T-cell (primary cell): ENCODE data around the gene ALG1L2. TPM values are rescaled to one million over a fixed set of nuclear protein-coding genes. Genes with fewer than 3 reads are reported as not detected.
"Not testable (repeated sequence)": the region's sequence is repeated elsewhere in the genome, so short reads cannot be mapped to it uniquely, and the experiment has no call there.

ENCODE experiments used
- ATAC-seq, 4 experiments: fragments of 200-7000 bp in 3 of 4; fragments of 150-1000 bp in 1 of 4; cut with Tn5 transposase; replicated peaks in 1 of 4; 1 replicate in 3 of 4; 2 replicates in 1 of 4; pipeline ENCODE4 v1.10.0; 2021; ENCODE audit warnings: moderate library complexity in 3 of 4, mild to moderate bottlenecking in 2 of 4, moderate number of reproducible peaks in 1 of 4
- CTCF ChIA-PET, 2 donors: fragments of 300-600 bp; sonication (Branson Sonifier 250); formaldehyde crosslinking; loops; one replicate each; lab custom pipeline; 2022; ENCODE audit warnings: antibody characterized with exemption in 2 of 2; lab: Charles Lee
- POLR2A ChIA-PET, 2 donors: fragments of 300-600 bp; sonication (Branson Sonifier 250); formaldehyde crosslinking; loops; one replicate each; lab custom pipeline; 2022; ENCODE audit warnings: antibody characterized with exemption in 2 of 2; lab: Charles Lee
- DNase-seq, 35 experiments: peaks; one replicate each; pipeline versions ENCODE4 v3.0.0 to v3.0.0-alpha.2; 2013 to 2023
- H3K27ac ChIP-seq: one replicate; pipeline ENCODE4 v1.5.1; 2013; ENCODE audit warnings: low read length
- H3K27me3 ChIP-seq, 2 experiments: replicated peaks in 1 of 2; 1 replicate in 1 of 2; 2 replicates in 1 of 2; pipeline versions ENCODE4 v1.6.1 to v1.7.0; 2013; ENCODE audit warnings: low read length in 1 of 2, mixed read lengths in 1 of 2; ENCODE audit not compliant: control insufficient read depth in 2 of 2, insufficient read depth in 2 of 2; ENCODE audit errors: extremely low read depth in 1 of 2
- H3K36me3 ChIP-seq, 2 donors: 1 replicate in 1 of 2; 2 replicates in 1 of 2; pipeline versions ENCODE4 v1.6.1 to v1.7.0; 2013; ENCODE audit warnings: low read length in 1 of 2; ENCODE audit not compliant: control insufficient read depth in 2 of 2, insufficient read depth in 1 of 2; ENCODE audit errors: extremely low read depth in 1 of 2
- H3K4me1 ChIP-seq, 2 experiments: 1 replicate in 1 of 2; 2 replicates in 1 of 2; pipeline versions ENCODE4 v1.6.1 to v1.7.0; 2013; ENCODE audit warnings: low read length in 2 of 2, mixed read lengths in 1 of 2; ENCODE audit not compliant: insufficient read depth in 2 of 2, control insufficient read depth in 1 of 2; ENCODE audit errors: extremely low read depth in 1 of 2
- H3K4me3 ChIP-seq, 2 donors: 1 replicate in 1 of 2; 2 replicates in 1 of 2; pipeline versions ENCODE4 v1.5.1 to v1.7.0; 2013; ENCODE audit warnings: mild to moderate bottlenecking in 2 of 2, low read length in 1 of 2, moderate library complexity in 1 of 2; ENCODE audit not compliant: control insufficient read depth in 1 of 2; ENCODE audit errors: extremely low read depth in 1 of 2
- H3K9me3 ChIP-seq: 2 replicates; pipeline ENCODE4 v1.7.0; 2013
- H3K27ac Mint-ChIP-seq, 2 donors: one replicate each; pipeline ENCODE4 v1.8.0; 2020 to 2021; ENCODE audit warnings: mild to moderate bottlenecking in 2 of 2, mixed read lengths in 2 of 2
- H3K27me3 Mint-ChIP-seq, 2 donors: one replicate each; pipeline ENCODE4 v1.8.0; 2021 to 2022; ENCODE audit warnings: mixed read lengths in 2 of 2
- H3K36me3 Mint-ChIP-seq: one replicate; pipeline ENCODE4 v1.8.0; 2021; ENCODE audit warnings: mixed read lengths
- H3K4me1 Mint-ChIP-seq, 3 donors: one replicate each; pipeline ENCODE4 v1.8.0; 2020 to 2022; ENCODE audit warnings: mixed read lengths in 3 of 3, mild to moderate bottlenecking in 1 of 3
- H3K4me3 Mint-ChIP-seq, 3 donors: one replicate each; pipeline ENCODE4 v1.8.0; 2020 to 2022; ENCODE audit warnings: mild to moderate bottlenecking in 3 of 3, mixed read lengths in 3 of 3, moderate library complexity in 3 of 3
- H3K9me3 Mint-ChIP-seq, 3 donors: one replicate each; pipeline ENCODE4 v1.8.0; 2020 to 2022; ENCODE audit warnings: mixed read lengths in 3 of 3
- WGBS: methylation state at CpG from one replicate; pipeline ENCODE4 v1.1.5; 2013; ENCODE audit warnings: missing lambda C conversion rate; ENCODE audit not compliant: insufficient coverage; 5-methylcytosine and 5-hydroxymethylcytosine counted together
- total RNA-seq, 35 experiments: library from RNA in 6 of 35; stranded (reverse) in 6 of 35; fragments of 120-200 nt in 1 of 35; gene quantifications; one replicate each; pipeline versions ENCODE4 v1.2.1 to v1.2.4 and lab custom pipeline; 2013 to 2026

The ALG1L2 gene
- total RNA-seq, 5 donors from 2014 or later (not counting 1 experiment from before 2014, with no cell fraction given), result 0.66 to 3.0 (median 1.5) TPM

- H3K27me3 ChIP-seq, H3K36me3 Mint-ChIP-seq, H3K4me1 Mint-ChIP-seq, H3K27ac Mint-ChIP-seq, ATAC-seq, H3K27me3 Mint-ChIP-seq, H3K9me3 Mint-ChIP-seq, H3K9me3 ChIP-seq, POLR2A ChIA-PET, H3K4me3 ChIP-seq, CTCF ChIA-PET, H3K4me3 Mint-ChIP-seq, DNase-seq, H3K36me3 ChIP-seq, H3K4me1 ChIP-seq, H3K27ac ChIP-seq: not testable (repeated sequence)
- WGBS, result 85% methylated on average over 2 of the region's 5 CpGs
Measured at GRCh38 chr3:130052366-130052765, 29.3 kb upstream of the ALG1L2 start.

DNA sequence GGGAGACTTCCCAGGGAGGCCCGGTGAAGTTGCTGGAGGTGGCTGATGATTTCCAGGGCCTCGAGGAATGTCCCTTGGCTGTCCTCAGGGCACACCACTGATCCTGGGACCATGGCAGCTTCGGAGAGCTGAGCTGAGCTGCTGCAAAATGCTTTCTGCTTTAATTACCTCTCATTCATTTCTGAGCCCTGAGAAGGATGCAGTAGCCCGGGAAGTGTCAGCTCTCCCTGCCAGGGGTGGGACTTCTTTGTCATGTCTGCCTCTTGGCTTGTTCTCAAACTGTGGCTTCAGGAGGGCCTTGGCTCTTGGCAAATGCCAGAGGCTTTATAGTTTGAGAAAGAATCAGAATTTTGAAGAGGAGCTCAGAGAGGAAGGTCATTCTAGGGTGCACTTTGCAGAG lies 28.7 kb upstream of the ALG1L2 start:
- WGBS, result no CpG with 5 or more reads among the region's 4 CpGs
- H3K4me3 Mint-ChIP-seq, H3K27me3 Mint-ChIP-seq, H3K36me3 Mint-ChIP-seq, DNase-seq, POLR2A ChIA-PET, H3K4me3 ChIP-seq, H3K36me3 ChIP-seq, H3K4me1 Mint-ChIP-seq, CTCF ChIA-PET, H3K9me3 ChIP-seq, H3K27me3 ChIP-seq, H3K27ac Mint-ChIP-seq, H3K4me1 ChIP-seq, ATAC-seq, H3K27ac ChIP-seq, H3K9me3 Mint-ChIP-seq: not testable (repeated sequence)

- CTCF ChIA-PET, result not testable (repeated sequence)
Measured at GRCh38 chr3:130057536-130058266, 23.9 kb upstream of the ALG1L2 start.

GRCh38 chr3:130058267-130058657 lies 23.4 kb upstream of the ALG1L2 start:
- H3K27ac Mint-ChIP-seq, H3K9me3 ChIP-seq, H3K4me3 ChIP-seq, H3K4me1 ChIP-seq, POLR2A ChIA-PET, DNase-seq, CTCF ChIA-PET, H3K4me3 Mint-ChIP-seq, H3K27me3 Mint-ChIP-seq, H3K27me3 ChIP-seq, H3K36me3 Mint-ChIP-seq, H3K36me3 ChIP-seq, H3K4me1 Mint-ChIP-seq, H3K9me3 Mint-ChIP-seq, H3K27ac ChIP-seq, ATAC-seq: not testable (repeated sequence)
- WGBS, result no CpG with 5 or more reads among the region's 4 CpGs

More at GRCh38 chr3:130057536-130058266, 23.9 kb upstream of the ALG1L2 start:
- H3K27me3 Mint-ChIP-seq, H3K4me3 ChIP-seq, H3K27me3 ChIP-seq, H3K4me1 Mint-ChIP-seq, POLR2A ChIA-PET, H3K4me1 ChIP-seq, H3K9me3 ChIP-seq, ATAC-seq, H3K36me3 ChIP-seq, H3K36me3 Mint-ChIP-seq, H3K4me3 Mint-ChIP-seq, DNase-seq, H3K27ac ChIP-seq, H3K27ac Mint-ChIP-seq, H3K9me3 Mint-ChIP-seq: not testable (repeated sequence)
- 92% methylated on average over 6 of the region's 15 CpGs for WGBS

GRCh38 chr3:130058716-130059115 lies 22.9 kb upstream of the ALG1L2 start:
- H3K36me3 Mint-ChIP-seq, H3K4me1 Mint-ChIP-seq, H3K27me3 Mint-ChIP-seq, H3K9me3 Mint-ChIP-seq, POLR2A ChIA-PET, H3K4me1 ChIP-seq, H3K4me3 Mint-ChIP-seq, DNase-seq, H3K4me3 ChIP-seq, H3K27ac ChIP-seq, H3K27me3 ChIP-seq, H3K36me3 ChIP-seq, CTCF ChIA-PET, H3K9me3 ChIP-seq, ATAC-seq, H3K27ac Mint-ChIP-seq: not testable (repeated sequence)
- no CpG with 5 or more reads among the region's 6 CpGs for WGBS

GRCh38 chr3:130059162-130059561 lies 22.5 kb upstream of the ALG1L2 start:
- H3K27me3 Mint-ChIP-seq, POLR2A ChIA-PET, H3K4me3 Mint-ChIP-seq, H3K36me3 Mint-ChIP-seq, H3K27ac Mint-ChIP-seq, CTCF ChIA-PET, H3K4me1 Mint-ChIP-seq, H3K27me3 ChIP-seq, ATAC-seq, H3K9me3 Mint-ChIP-seq, H3K4me3 ChIP-seq, H3K4me1 ChIP-seq, H3K9me3 ChIP-seq, H3K27ac ChIP-seq, DNase-seq, H3K36me3 ChIP-seq: not testable (repeated sequence)
- WGBS, result 90% methylated on average over 1 of the region's 1 CpG

DNA sequence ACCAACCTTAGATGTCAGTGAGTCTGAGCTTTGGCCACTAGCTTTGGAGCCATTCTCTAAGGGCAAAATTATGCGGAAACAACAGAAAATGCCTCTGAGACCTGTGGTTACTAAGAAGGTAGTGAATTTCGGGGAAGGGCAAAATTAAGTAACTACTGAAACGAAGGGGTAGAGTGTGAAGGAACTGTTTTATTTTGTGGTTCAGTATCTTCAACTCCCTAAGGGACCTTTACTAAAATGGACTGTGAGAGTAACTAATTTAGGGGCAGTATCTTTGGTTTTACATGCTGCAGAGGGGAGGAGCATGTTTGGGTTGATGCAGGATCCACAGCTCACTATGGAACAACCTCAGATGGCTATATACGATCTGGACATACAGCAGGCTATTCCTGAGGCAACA lies 8.0 kb upstream of the ALG1L2 start:
- Mint-ChIP-seq H3K27ac (no peak overlapping the region), H3K27me3 (peaks cover 4 to 6% of the 10 kb centered on the region in 2 donors), H3K4me3 (no peak overlapping the region), H3K9me3 (peaks cover 0 to 5% (median 2%) of the 10 kb centered on the region in 3 donors), H3K4me1 (no peaks in the 10 kb centered on the region), H3K36me3 (no peaks in the 10 kb centered on the region)
- CTCF ChIA-PET, result interaction anchor here in 1 of 2 donors (0.9 kb wide), 1 partner anchor 24 kb away, joined by 3 read pairs; no protein-coding TSS in a partner anchor
- POLR2A ChIA-PET, result no interaction called here
- Histone ChIP-seq H3K4me1 (no peaks in the 10 kb centered on the region), H3K27me3 (peaks cover 0 to 11% of the 10 kb centered on the region in 2 experiments), H3K27ac (no peak overlapping the region), H3K4me3 (no peak overlapping the region), H3K9me3 (no peaks in the 10 kb centered on the region), H3K36me3 (no peaks in the 10 kb centered on the region)
- ATAC-seq, result no peak
- 75% methylated on average over 2 of the region's 4 CpGs for WGBS
- no peak for DNase-seq
